Stimulated activated CD8-positive, alpha-beta memory T cell treated with anti-CD3 and anti-CD28 coated beads, Interleukin-12 subunit alpha, Interleukin-12 subunit beta, amount 100 ng/mL, for 24 hours (primary cell): ENCODE measurements around the gene PSKH1.
"Not testable (repeated sequence)": the region's sequence is repeated elsewhere in the genome, so short reads cannot be mapped to it uniquely, and the experiment has no call there.

Experiments used
- DNase-seq: peaks from one replicate; pipeline ENCODE4 v3.0.0-alpha.2; 2020; ENCODE audit errors: extremely low read depth

PSKH1 gene

GRCh38 chr16:67961551-67961957 lies 68.5 kb downstream of the PSKH1 start:
- no peak for DNase-seq

- DNase-seq, result no peak
Observed at GRCh38 chr16:67962135-67962534, 69.1 kb downstream of the PSKH1 start.

GRCh38 chr16:67963292-67963661 lies 70.2 kb downstream of the PSKH1 start:
- DNase-seq, result no peak

- DNase-seq, result no peak
Observed at GRCh38 chr16:67963662-67964321, 70.7 kb downstream of the PSKH1 start.

GRCh38 chr16:67964477-67965131 lies 71.5 kb downstream of the PSKH1 start:
- DNase-seq, result no peak

GRCh38 chr16:67965668-67966548 lies 72.9 kb downstream of the PSKH1 start:
- no peak for DNase-seq

- no peak for DNase-seq
Observed at GRCh38 chr16:67966549-67967182, 73.6 kb downstream of the PSKH1 start.

- DNase-seq, result no peak
Observed at GRCh38 chr16:67967183-67967957, 74.3 kb downstream of the PSKH1 start.

- DNase-seq, result no peak
Observed at GRCh38 chr16:67967958-67968399, 74.9 kb downstream of the PSKH1 start.

- peak; percentile 74 for DNase-seq
Observed at GRCh38 chr16:67968400-67969253, 75.6 kb downstream of the PSKH1 start, which contains the start of gene SLC12A4. TSS of gene SLC12A4 (minus strand) at chr16:67968637. CDS start at chr16:67968553, 84 bp downstream.

- no peak for DNase-seq
Observed at GRCh38 chr16:67969254-67970039, 76.4 kb downstream of the PSKH1 start.

- DNase-seq, result no peak
Observed at GRCh38 chr16:67971111-67971510, 78.1 kb downstream of the PSKH1 start.

- DNase-seq, result not testable (repeated sequence)
Observed at GRCh38 chr16:67972285-67972684, 79.2 kb downstream of the PSKH1 start.

- DNase-seq, result no peak
Observed at GRCh38 chr16:67975321-67976105, 82.5 kb downstream of the PSKH1 start.

- no peak for DNase-seq
Observed at GRCh38 chr16:67976205-67976604, 83.2 kb downstream of the PSKH1 start.

GRCh38 chr16:67977005-67977404 lies 84.0 kb downstream of the PSKH1 start:
- DNase-seq, result no peak

- no peak for DNase-seq
Observed at GRCh38 chr16:67977469-67978227, 84.6 kb downstream of the PSKH1 start.
